Hepatocyte (in vitro differentiated cells): ENCODE data around the gene HLA-DRB5.
"Not testable (repeated sequence)": the region's sequence is repeated elsewhere in the genome, so short reads cannot be mapped to it uniquely, and the experiment has no call there.

Experiments
- EZH2 ChIP-seq: fragments of 200-600 bp; sonication (generic); IDR thresholded peaks from 2 replicates; pipeline ENCODE4 v1.6.1; 2016; ENCODE audit warnings: antibody characterized with exemption, mild to moderate bottlenecking, borderline replicate concordance
- TF ChIP-seq, protein P1 (sequence below): fragments of 200-600 bp; sonication (generic); IDR thresholded peaks from 2 replicates; pipeline ENCODE4 v1.5.1; 2016; ENCODE audit warnings: antibody characterized with exemption, mild to moderate bottlenecking; ENCODE audit not compliant: poor library complexity

DNA sequence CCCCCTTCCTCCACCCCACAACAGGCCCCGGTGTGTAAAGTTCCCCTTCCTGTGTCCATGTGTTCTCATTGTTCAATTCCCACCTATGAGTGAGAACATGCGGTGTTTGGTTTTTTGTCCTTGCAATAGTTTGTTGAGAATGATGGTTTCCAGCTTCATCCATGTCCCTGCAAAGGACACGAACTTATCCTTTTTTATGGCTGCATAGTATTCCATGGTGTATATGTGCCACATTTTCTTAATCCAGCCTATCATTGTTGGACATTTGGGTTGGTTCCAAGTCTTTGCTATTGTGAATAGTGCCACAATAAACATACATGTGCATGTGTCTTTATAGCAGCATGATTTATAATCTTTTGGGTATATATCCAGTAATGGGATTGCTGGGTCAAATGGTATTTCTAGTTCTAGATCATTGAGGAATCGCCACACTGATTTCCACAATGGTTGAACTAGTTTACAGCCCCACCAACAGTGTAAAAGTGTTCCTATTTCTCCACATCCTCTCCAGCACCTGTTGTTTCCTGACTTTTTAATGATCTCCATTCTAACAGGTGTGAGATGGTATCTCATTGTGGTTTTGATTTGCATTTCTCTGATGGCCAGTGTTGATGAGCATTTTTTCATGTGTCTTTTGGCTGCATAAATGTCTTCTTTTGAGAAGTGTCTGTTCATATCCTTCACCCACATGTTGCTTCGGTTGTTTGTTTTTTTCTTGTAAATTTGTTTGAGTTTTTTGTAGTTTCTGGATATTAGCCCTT, 62.2 kb downstream of the HLA-DRB5 start:
- TF ChIP-seq, protein P1, sequence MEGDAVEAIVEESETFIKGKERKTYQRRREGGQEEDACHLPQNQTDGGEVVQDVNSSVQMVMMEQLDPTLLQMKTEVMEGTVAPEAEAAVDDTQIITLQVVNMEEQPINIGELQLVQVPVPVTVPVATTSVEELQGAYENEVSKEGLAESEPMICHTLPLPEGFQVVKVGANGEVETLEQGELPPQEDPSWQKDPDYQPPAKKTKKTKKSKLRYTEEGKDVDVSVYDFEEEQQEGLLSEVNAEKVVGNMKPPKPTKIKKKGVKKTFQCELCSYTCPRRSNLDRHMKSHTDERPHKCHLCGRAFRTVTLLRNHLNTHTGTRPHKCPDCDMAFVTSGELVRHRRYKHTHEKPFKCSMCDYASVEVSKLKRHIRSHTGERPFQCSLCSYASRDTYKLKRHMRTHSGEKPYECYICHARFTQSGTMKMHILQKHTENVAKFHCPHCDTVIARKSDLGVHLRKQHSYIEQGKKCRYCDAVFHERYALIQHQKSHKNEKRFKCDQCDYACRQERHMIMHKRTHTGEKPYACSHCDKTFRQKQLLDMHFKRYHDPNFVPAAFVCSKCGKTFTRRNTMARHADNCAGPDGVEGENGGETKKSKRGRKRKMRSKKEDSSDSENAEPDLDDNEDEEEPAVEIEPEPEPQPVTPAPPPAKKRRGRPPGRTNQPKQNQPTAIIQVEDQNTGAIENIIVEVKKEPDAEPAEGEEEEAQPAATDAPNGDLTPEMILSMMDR, result not testable (repeated sequence)
- TF ChIP-seq EZH2, result not testable (repeated sequence)
